K562 (cell line): ENCODE data around the gene DTHD1. TPM values are rescaled to one million over a fixed set of nuclear protein-coding genes. Genes with fewer than 3 reads are reported as not detected.

ENCODE experiments used
- LCOR ChIP-seq: sonication (generic); formaldehyde crosslinking; IDR thresholded peaks from 2 replicates; pipeline ENCODE4 v1.8.0; 2022; ENCODE audit warnings: mild to moderate bottlenecking, missing genetic modification reagents
- polyA plus RNA-seq, 8 experiments: library from polyadenylated mRNA; depleted of rRNA in 4 of 8; stranded (reverse) in 5 of 8; unstranded in 3 of 8; fragments of >200 nt; fragmentation: Nextera tagmentation in 2 of 8; fragmentation: Illumina TruSeq in 1 of 8; extraction: Ambion mirVana in 2 of 8; extraction: Trizol in 1 of 8; gene quantifications; 2 replicates each; pipeline versions ENCODE4 v1.2.1 to v1.2.3, GENCODE V29; 2011 to 2014; ENCODE audit warnings: inconsistent platforms in 1 of 8, missing spikeins in 1 of 8
- total RNA-seq, 7 experiments: library from RNA; depleted of rRNA in 6 of 7; stranded (reverse); fragments of >200 nt in 6 of 7; fragmentation: Illumina TruSeq in 2 of 7; extraction: Trizol in 2 of 7; gene quantifications; 2 replicates each; pipeline versions ENCODE4 v1.2.1 to v1.2.3, GENCODE V29; 2011 to 2021; ENCODE audit warnings: low replicate concordance in 1 of 7
- TF ChIP-seq, protein P1 (sequence below): fragments of 450-650 bp; IDR thresholded peaks from 2 replicates; pipeline ENCODE4 v1.6.1; 2016; ENCODE audit warnings: mild to moderate bottlenecking, moderate library complexity

The DTHD1 gene
- total and polyA plus RNA-seq, 9 of the 15 experiments (the other 6 are each of a cell fraction or from before 2014, with no cell fraction given), result not detected

DNA sequence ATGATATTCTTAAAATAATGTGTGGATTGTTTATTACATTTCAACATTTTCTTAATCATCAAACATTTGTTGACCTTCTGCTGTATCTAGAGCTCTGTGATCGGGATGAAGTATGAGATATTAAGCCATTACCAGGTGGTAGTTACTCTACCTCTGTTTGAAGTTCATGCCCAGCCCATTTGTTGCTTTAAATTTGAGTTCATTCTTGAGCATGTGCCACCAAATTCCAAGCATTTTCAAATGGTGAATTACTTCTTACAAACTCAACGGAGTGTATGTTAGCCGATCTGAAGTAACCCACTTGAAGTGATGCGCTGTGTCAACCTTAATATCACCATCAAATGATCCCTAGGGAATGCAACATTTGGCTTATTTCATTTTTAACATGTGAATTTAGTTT lies 7.3 kb upstream of the DTHD1 start (continued):
- TF ChIP-seq, protein P1, sequence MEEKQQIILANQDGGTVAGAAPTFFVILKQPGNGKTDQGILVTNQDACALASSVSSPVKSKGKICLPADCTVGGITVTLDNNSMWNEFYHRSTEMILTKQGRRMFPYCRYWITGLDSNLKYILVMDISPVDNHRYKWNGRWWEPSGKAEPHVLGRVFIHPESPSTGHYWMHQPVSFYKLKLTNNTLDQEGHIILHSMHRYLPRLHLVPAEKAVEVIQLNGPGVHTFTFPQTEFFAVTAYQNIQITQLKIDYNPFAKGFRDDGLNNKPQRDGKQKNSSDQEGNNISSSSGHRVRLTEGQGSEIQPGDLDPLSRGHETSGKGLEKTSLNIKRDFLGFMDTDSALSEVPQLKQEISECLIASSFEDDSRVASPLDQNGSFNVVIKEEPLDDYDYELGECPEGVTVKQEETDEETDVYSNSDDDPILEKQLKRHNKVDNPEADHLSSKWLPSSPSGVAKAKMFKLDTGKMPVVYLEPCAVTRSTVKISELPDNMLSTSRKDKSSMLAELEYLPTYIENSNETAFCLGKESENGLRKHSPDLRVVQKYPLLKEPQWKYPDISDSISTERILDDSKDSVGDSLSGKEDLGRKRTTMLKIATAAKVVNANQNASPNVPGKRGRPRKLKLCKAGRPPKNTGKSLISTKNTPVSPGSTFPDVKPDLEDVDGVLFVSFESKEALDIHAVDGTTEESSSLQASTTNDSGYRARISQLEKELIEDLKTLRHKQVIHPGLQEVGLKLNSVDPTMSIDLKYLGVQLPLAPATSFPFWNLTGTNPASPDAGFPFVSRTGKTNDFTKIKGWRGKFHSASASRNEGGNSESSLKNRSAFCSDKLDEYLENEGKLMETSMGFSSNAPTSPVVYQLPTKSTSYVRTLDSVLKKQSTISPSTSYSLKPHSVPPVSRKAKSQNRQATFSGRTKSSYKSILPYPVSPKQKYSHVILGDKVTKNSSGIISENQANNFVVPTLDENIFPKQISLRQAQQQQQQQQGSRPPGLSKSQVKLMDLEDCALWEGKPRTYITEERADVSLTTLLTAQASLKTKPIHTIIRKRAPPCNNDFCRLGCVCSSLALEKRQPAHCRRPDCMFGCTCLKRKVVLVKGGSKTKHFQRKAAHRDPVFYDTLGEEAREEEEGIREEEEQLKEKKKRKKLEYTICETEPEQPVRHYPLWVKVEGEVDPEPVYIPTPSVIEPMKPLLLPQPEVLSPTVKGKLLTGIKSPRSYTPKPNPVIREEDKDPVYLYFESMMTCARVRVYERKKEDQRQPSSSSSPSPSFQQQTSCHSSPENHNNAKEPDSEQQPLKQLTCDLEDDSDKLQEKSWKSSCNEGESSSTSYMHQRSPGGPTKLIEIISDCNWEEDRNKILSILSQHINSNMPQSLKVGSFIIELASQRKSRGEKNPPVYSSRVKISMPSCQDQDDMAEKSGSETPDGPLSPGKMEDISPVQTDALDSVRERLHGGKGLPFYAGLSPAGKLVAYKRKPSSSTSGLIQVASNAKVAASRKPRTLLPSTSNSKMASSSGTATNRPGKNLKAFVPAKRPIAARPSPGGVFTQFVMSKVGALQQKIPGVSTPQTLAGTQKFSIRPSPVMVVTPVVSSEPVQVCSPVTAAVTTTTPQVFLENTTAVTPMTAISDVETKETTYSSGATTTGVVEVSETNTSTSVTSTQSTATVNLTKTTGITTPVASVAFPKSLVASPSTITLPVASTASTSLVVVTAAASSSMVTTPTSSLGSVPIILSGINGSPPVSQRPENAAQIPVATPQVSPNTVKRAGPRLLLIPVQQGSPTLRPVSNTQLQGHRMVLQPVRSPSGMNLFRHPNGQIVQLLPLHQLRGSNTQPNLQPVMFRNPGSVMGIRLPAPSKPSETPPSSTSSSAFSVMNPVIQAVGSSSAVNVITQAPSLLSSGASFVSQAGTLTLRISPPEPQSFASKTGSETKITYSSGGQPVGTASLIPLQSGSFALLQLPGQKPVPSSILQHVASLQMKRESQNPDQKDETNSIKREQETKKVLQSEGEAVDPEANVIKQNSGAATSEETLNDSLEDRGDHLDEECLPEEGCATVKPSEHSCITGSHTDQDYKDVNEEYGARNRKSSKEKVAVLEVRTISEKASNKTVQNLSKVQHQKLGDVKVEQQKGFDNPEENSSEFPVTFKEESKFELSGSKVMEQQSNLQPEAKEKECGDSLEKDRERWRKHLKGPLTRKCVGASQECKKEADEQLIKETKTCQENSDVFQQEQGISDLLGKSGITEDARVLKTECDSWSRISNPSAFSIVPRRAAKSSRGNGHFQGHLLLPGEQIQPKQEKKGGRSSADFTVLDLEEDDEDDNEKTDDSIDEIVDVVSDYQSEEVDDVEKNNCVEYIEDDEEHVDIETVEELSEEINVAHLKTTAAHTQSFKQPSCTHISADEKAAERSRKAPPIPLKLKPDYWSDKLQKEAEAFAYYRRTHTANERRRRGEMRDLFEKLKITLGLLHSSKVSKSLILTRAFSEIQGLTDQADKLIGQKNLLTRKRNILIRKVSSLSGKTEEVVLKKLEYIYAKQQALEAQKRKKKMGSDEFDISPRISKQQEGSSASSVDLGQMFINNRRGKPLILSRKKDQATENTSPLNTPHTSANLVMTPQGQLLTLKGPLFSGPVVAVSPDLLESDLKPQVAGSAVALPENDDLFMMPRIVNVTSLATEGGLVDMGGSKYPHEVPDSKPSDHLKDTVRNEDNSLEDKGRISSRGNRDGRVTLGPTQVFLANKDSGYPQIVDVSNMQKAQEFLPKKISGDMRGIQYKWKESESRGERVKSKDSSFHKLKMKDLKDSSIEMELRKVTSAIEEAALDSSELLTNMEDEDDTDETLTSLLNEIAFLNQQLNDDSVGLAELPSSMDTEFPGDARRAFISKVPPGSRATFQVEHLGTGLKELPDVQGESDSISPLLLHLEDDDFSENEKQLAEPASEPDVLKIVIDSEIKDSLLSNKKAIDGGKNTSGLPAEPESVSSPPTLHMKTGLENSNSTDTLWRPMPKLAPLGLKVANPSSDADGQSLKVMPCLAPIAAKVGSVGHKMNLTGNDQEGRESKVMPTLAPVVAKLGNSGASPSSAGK, result no peak
- no peak for TF ChIP-seq LCOR (CRISPR knock-in tag)
